K562 (cell line): Measurements from ENCODE around the gene CLEC2L. TPM values are rescaled to one million over a fixed set of nuclear protein-coding genes. Genes with fewer than 3 reads are reported as not detected.

Source experiments
- ATAC-seq: fragments of 200-7000 bp; cut with Tn5 transposase; 3 replicates; pipeline ENCODE4 v1.9.1; 2020; ENCODE audit warnings: moderate library complexity
- BruUV-seq: library from RNA; stranded (reverse); fragments of 400-500 nt; replicated peaks from 2 replicates; lab custom pipeline; 2021; lab: Mats Ljungman, UMichigan
- CTCF ChIA-PET: fragments of 300-600 bp; formaldehyde crosslinking; extraction: SDS; loops from one replicate; lab custom pipeline; 2021; ENCODE audit warnings: low intra/inter-chr PET ratio; lab: Yijun Ruan, JAX
- POLR2A ChIA-PET: fragments of 300-600, 350-650 bp; sonication (Branson Sonifier 250); formaldehyde crosslinking; extraction: SDS; loops from one replicate; lab custom pipeline; 2021; ENCODE audit warnings: antibody characterized with exemption, inconsistent platforms; lab: Yijun Ruan, JAX
- DNase-seq, 4 experiments: peaks; one replicate each; pipeline versions ENCODE4 v3.0.0 to v3.0.0-alpha.2; 2011 to 2018; ENCODE audit warnings: low spot score in 3 of 4, mixed read lengths in 3 of 4; ENCODE audit errors: extremely low read depth in 1 of 4
- FAIRE-seq: peaks from 2 replicates; lab custom pipeline; 2011; peaks lifted over from hg19 to GRCh38; lab: Jason Lieb, UNC
- H2AFZ ChIP-seq: 2 replicates; pipeline ENCODE4 v1.6.0; 2011; ENCODE audit warnings: low read depth, low read length, control low read depth, inconsistent platforms
- H3K27ac ChIP-seq: fragments of 200-600 bp; 3 replicates; pipeline ENCODE4 v1.8.0; 2011; ENCODE audit warnings: low read depth, mild to moderate bottlenecking, control low read depth, inconsistent platforms, low read length, moderate library complexity, mixed read lengths; ENCODE audit errors: extremely low read depth
- H3K27me3 ChIP-seq, 2 experiments: fragments of 300-600 bp in 1 of 2; 2 replicates in 1 of 2; 3 replicates in 1 of 2; pipeline versions ENCODE4 v1.6.0 to v1.8.0; 2011; ENCODE audit warnings: inconsistent platforms in 2 of 2, low read length in 2 of 2, mild to moderate bottlenecking in 1 of 2, mixed read lengths in 1 of 2, moderate library complexity in 1 of 2; ENCODE audit not compliant: control insufficient read depth in 2 of 2, insufficient read depth in 2 of 2
- H3K36me3 ChIP-seq: fragments of 300-600 bp; 3 replicates; pipeline ENCODE4 v1.8.0; 2011; ENCODE audit warnings: mild to moderate bottlenecking, low read length, inconsistent platforms; ENCODE audit not compliant: control insufficient read depth, insufficient read depth
- H3K4me1 ChIP-seq, 2 experiments: fragments of 200-600 bp in 1 of 2; replicated peaks in 1 of 2; 2 replicates in 1 of 2; 3 replicates in 1 of 2; pipeline versions ENCODE4 v1.5.1 to v1.8.0; 2011; ENCODE audit warnings: inconsistent platforms in 2 of 2, low read length in 2 of 2, mild to moderate bottlenecking in 1 of 2, mixed read lengths in 1 of 2, moderate library complexity in 1 of 2; ENCODE audit not compliant: control insufficient read depth in 2 of 2, insufficient read depth in 2 of 2
- H3K4me2 ChIP-seq: 2 replicates; pipeline ENCODE4 v1.6.1; 2011; ENCODE audit warnings: low read length, control low read depth, inconsistent platforms, mixed read lengths; ENCODE audit not compliant: insufficient read depth
- H3K4me3 ChIP-seq: fragments of 200-600 bp; sonication (generic), shearing (Covaris generic); 2 replicates; pipeline ENCODE4 v1.5.1; 2016; ENCODE audit warnings: control low read depth, inconsistent platforms
- H3K79me2 ChIP-seq: fragments of 200-600 bp; 3 replicates; pipeline ENCODE4 v1.8.0; 2011; ENCODE audit warnings: low read length, inconsistent platforms; ENCODE audit not compliant: control insufficient read depth, insufficient read depth
- H3K9ac ChIP-seq, 2 experiments: 2 replicates each; pipeline versions ENCODE4 v1.6.0 to v1.6.1; 2011; ENCODE audit warnings: low read depth in 2 of 2, low read length in 2 of 2, control low read depth in 1 of 2, inconsistent platforms in 1 of 2, mild to moderate bottlenecking in 1 of 2, mixed read lengths in 1 of 2; ENCODE audit not compliant: insufficient read depth in 1 of 2
- H3K9me1 ChIP-seq: one replicate; pipeline ENCODE4 v1.6.0; 2011; ENCODE audit warnings: inconsistent platforms, mild to moderate bottlenecking, low read length, moderate library complexity; ENCODE audit not compliant: control insufficient read depth, insufficient read depth
- H3K9me3 ChIP-seq: replicated peaks from 2 replicates; pipeline ENCODE4 v1.5.1; 2011; ENCODE audit warnings: low read depth, low read length, inconsistent platforms; ENCODE audit not compliant: control insufficient read depth, insufficient read depth
- H4K20me1 ChIP-seq: replicated peaks from 2 replicates; pipeline ENCODE4 v1.6.1; 2011; ENCODE audit warnings: low read length, inconsistent platforms, mixed read lengths; ENCODE audit not compliant: control insufficient read depth, insufficient read depth
- ARID2 ChIP-seq: fragments of 450-650 bp; IDR thresholded peaks from 2 replicates; pipeline ENCODE4 v1.6.1; 2017; ENCODE audit warnings: antibody characterized with exemption, mild to moderate bottlenecking
- CTCF ChIP-seq, 3 experiments: IDR thresholded peaks in 2 of 3; conservative IDR thresholded peaks in 1 of 3; 2 replicates each; pipeline ENCODE4 v1.5.1; 2011 to 2012; ENCODE audit warnings: low read length in 3 of 3, mild to moderate bottlenecking in 3 of 3, control low read depth in 2 of 3, improper control_type of control experiment in 1 of 3, inconsistent platforms in 1 of 3, low read depth in 1 of 3, mixed read lengths in 1 of 3, moderate library complexity in 1 of 3; ENCODE audit not compliant: insufficient read depth in 2 of 3
- MAX ChIP-seq: sonication (generic); formaldehyde crosslinking; IDR thresholded peaks from 2 replicates; pipeline ENCODE4 v1.9.0; 2022; ENCODE audit warnings: mild to moderate bottlenecking, missing genetic modification reagents
- MYC ChIP-seq, 2 experiments: fragments of 250-450 bp in 1 of 2; sonication (Bioruptor Pico) in 1 of 2; IDR thresholded peaks; 2 replicates each; pipeline versions ENCODE4 v1.5.1 to v1.6.1; 2012 to 2021; ENCODE audit warnings: low read depth in 2 of 2, borderline replicate concordance in 1 of 2, improper control_type of control experiment in 1 of 2, low read length in 1 of 2, mild to moderate bottlenecking in 1 of 2, moderate library complexity in 1 of 2
- PHF20 ChIP-seq: fragments of 450-650 bp; IDR thresholded peaks from 2 replicates; pipeline ENCODE4 v1.6.1; 2018; ENCODE audit not compliant: partially characterized antibody
- POLR2G ChIP-seq: fragments of 200-400 bp; formaldehyde crosslinking; IDR thresholded peaks from 2 replicates; pipeline ENCODE4 v1.6.1; 2017; ENCODE audit warnings: low read depth, mild to moderate bottlenecking, antibody characterized with exemption, low read length, moderate library complexity
- POLR3A ChIP-seq: IDR thresholded peaks from 2 replicates; pipeline ENCODE4 v1.6.1; 2011; ENCODE audit warnings: borderline replicate concordance, mild to moderate bottlenecking, moderate library complexity; ENCODE audit not compliant: insufficient read length, insufficient read depth; ENCODE audit errors: extremely low read depth
- TAF7 ChIP-seq: fragments of 450-650 bp; IDR thresholded peaks from 2 replicates; pipeline ENCODE4 v1.6.1; 2016; ENCODE audit warnings: missing genetic modification characterization, missing compliant biosample characterization
- TFAP4 ChIP-seq: sonication (generic); formaldehyde crosslinking; IDR thresholded peaks from 2 replicates; pipeline ENCODE4 v1.8.0; 2022; ENCODE audit warnings: missing genetic modification reagents, mild to moderate bottlenecking, moderate library complexity, borderline replicate concordance
- ZNF699 ChIP-seq: fragments of 250-450 bp; sonication (Bioruptor Pico); IDR thresholded peaks from 2 replicates; pipeline ENCODE4 v1.8.0; 2021; ENCODE audit warnings: mild to moderate bottlenecking, moderate library complexity; ENCODE audit not compliant: insufficient replicate concordance
- WGBS: fragments of 100-300 bp; shearing (Covaris generic); methylation state at CpG from one replicate; pipeline ENCODE4 v1.1.6; 2016; ENCODE audit warnings: low coverage, mixed read lengths; ENCODE audit not compliant: insufficient coverage; ENCODE audit errors: missing lambda C conversion rate; 5-methylcytosine and 5-hydroxymethylcytosine counted together
- in situ Hi-C: fragments of 300-500 bp; cut with MboI; formaldehyde crosslinking; loops from 4 replicates; pipeline ENCODE4 v1.15.0; 2018; ENCODE audit warnings: inconsistent platforms, mixed read lengths
- intact Hi-C: fragments of 100-400 bp; cut with micrococcal nuclease; formaldehyde crosslinking; loops from 2 replicates; pipeline ENCODE4 v1.14.2; 2022
- polyA plus RNA-seq, 8 experiments: library from polyadenylated mRNA; depleted of rRNA in 4 of 8; stranded (reverse) in 5 of 8; unstranded in 3 of 8; fragments of >200 nt; fragmentation: Nextera tagmentation in 2 of 8; fragmentation: Illumina TruSeq in 1 of 8; extraction: Ambion mirVana in 2 of 8; extraction: Trizol in 1 of 8; gene quantifications; 2 replicates each; pipeline versions ENCODE4 v1.2.1 to v1.2.3, GENCODE V29; 2011 to 2014; ENCODE audit warnings: inconsistent platforms in 1 of 8, missing spikeins in 1 of 8
- total RNA-seq, 7 experiments: library from RNA; depleted of rRNA in 6 of 7; stranded (reverse); fragments of >200 nt in 6 of 7; fragmentation: Illumina TruSeq in 2 of 7; extraction: Trizol in 2 of 7; gene quantifications; 2 replicates each; pipeline versions ENCODE4 v1.2.1 to v1.2.3, GENCODE V29; 2011 to 2021; ENCODE audit warnings: low replicate concordance in 1 of 7

CLEC2L gene
- total and polyA plus RNA-seq, 9 of the 15 experiments (the other 6 are each of a cell fraction or from before 2014, with no cell fraction given): 0.84 to 5.5 (median 1.8) TPM

GRCh38 chr7:139583826-139584553, 60.5 kb downstream of the CLEC2L start:
- H3K36me3 ChIP-seq: peaks cover 4% of the 10 kb centered on the region; the same call in 1 of the 3 replicates
- in situ Hi-C loops (no loop called here), intact Hi-C loops (no loop called here)
- no peak for FAIRE-seq
- H3K27me3 ChIP-seq: no peaks in the 10 kb centered on the region
- H3K4me2 ChIP-seq: no peak overlapping the region
- WGBS: 45% methylated on average over 15 of the region's 15 CpGs
- DNase-seq: no peak
- H3K4me3 ChIP-seq: no peak overlapping the region
- no peaks in the 10 kb centered on the region for H3K79me2 ChIP-seq
- no TSS peak for BruUV-seq
- peaks cover 2 to 5% of the 10 kb centered on the region in 2 experiments; a peak in 1 of 5 replicates for H3K4me1 ChIP-seq
- no peak overlapping the region for H2AFZ ChIP-seq
- ATAC-seq: no peak; the same call in 2 of the 3 replicates
- ChIA-PET CTCF (no interaction called here), POLR2A (interaction anchor here (0.9 kb wide), 1 partner anchor 9 kb away, joined by 3 read pairs; no protein-coding TSS in a partner anchor)
- no peaks in the 10 kb centered on the region for H3K9me3 ChIP-seq
- H3K9ac ChIP-seq: no peak overlapping the region; a peak in 1 of 4 replicates
- H3K27ac ChIP-seq: no peak overlapping the region
- no peaks in the 10 kb centered on the region; the same call in 1 of the 2 replicates for H4K20me1 ChIP-seq
- H3K9me1 ChIP-seq: no peaks in the 10 kb centered on the region
- no peak for TF ChIP-seq PHF20

- BruUV-seq: no TSS peak
- no peak for ATAC-seq
- Histone ChIP-seq H3K9ac (peak overlapping the region in 1 of 2 experiments; percentile 62; a peak in 1 of 4 replicates), H3K36me3 (peaks cover 4% of the 10 kb centered on the region; the same call in 1 of the 3 replicates), H4K20me1 (no peaks in the 10 kb centered on the region; the same call in none of the 2 replicates), H3K9me3 (no peaks in the 10 kb centered on the region), H3K79me2 (no peaks in the 10 kb centered on the region), H3K4me2 (no peak overlapping the region), H3K27me3 (no peaks in the 10 kb centered on the region), H3K4me3 (no peak overlapping the region), H3K4me1 (peaks cover 2 to 5% of the 10 kb centered on the region in 2 experiments; a peak in 1 of 5 replicates), H2AFZ (no peak overlapping the region), H3K27ac (no peak overlapping the region), H3K9me1 (no peaks in the 10 kb centered on the region)
- intact Hi-C loops (no loop called here), in situ Hi-C loops (no loop called here)
- no peak for FAIRE-seq
- DNase-seq: no peak
- ChIA-PET POLR2A (interaction anchor here (0.6 to 1.3 kb wide), 3 partner anchors 8 to 12 kb away, joined by 3 read pairs; no protein-coding TSS in a partner anchor), CTCF (interaction anchor here (0.5 kb wide), 1 partner anchor 88 kb away, joined by 3 read pairs; no protein-coding TSS in a partner anchor)
- WGBS: 67% methylated on average over 5 of the region's 5 CpGs
- TF ChIP-seq MAX (CRISPR knock-in tag): no peak
- TF ChIP-seq POLR2G: no peak
- no peak for TF ChIP-seq ARID2
- no peak for TF ChIP-seq MYC (IDR thresholded peaks at IDR 0.05; ENCODE audit: low read depth, low read length)
- no peak for TF ChIP-seq MYC (CRISPR knock-in tag; IDR thresholded peaks at IDR 0.05; ENCODE audit: borderline replicate concordance, low read depth)
- no peak for TF ChIP-seq POLR3A
- no peak for TF ChIP-seq TFAP4 (CRISPR knock-in tag)
- no peak for TF ChIP-seq ZNF699 (CRISPR knock-in tag)
- TF ChIP-seq CTCF (IDR thresholded peaks at IDR 0.05 in 2 of 3, conservative IDR thresholded peaks at IDR 0.05 in 1 of 3; ENCODE audit: insufficient read depth in 2 of 3, low read depth in 1 of 3, low read length in 3 of 3): no peak
- TF ChIP-seq TAF7: no peak
Observed at GRCh38 chr7:139585042-139585441, 61.6 kb downstream of the CLEC2L start.
